Peyer's patch (tissue), 4 donors: ENCODE data around the gene CASS4.

Source experiments
- POLR2A ChIP-seq, 2 donors: fragments of 450-650 bp; IDR thresholded peaks; one replicate each; pipeline ENCODE4 v1.5.1; 2017; ENCODE audit warnings: antibody characterized with exemption in 2 of 2, mild to moderate bottlenecking in 2 of 2, moderate library complexity in 2 of 2
- TF ChIP-seq, protein P1 (sequence below), 6 experiments: fragments of 450-650 bp in 4 of 6; fragments of 200-600 bp in 2 of 6; sonication (generic) in 1 of 6; IDR thresholded peaks; one replicate each; pipeline ENCODE4 v1.5.1; 2017 to 2019; ENCODE audit warnings: antibody characterized with exemption in 6 of 6, mild to moderate bottlenecking in 3 of 6, moderate library complexity in 1 of 6

DNA sequence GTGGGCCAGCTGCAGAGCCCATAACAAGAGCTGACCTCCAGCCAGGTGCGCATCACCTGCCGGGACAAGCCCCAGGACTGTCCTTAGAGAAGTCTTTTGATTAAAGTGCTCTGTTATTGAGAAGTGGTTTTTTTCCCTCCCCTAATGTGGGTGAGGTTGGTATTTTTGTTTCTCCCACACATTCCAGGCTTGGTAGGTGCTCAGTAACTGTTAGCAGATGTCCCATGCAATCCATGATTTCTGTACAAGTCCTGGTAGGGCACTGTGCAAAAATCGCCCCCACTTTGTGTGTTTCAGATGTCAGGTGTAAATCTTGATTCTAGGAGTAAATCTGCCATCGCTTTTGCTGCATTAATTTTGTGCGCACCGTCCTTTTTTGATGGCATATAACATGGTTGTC, 48.6 kb upstream of the CASS4 start:
- TF ChIP-seq, protein P1, sequence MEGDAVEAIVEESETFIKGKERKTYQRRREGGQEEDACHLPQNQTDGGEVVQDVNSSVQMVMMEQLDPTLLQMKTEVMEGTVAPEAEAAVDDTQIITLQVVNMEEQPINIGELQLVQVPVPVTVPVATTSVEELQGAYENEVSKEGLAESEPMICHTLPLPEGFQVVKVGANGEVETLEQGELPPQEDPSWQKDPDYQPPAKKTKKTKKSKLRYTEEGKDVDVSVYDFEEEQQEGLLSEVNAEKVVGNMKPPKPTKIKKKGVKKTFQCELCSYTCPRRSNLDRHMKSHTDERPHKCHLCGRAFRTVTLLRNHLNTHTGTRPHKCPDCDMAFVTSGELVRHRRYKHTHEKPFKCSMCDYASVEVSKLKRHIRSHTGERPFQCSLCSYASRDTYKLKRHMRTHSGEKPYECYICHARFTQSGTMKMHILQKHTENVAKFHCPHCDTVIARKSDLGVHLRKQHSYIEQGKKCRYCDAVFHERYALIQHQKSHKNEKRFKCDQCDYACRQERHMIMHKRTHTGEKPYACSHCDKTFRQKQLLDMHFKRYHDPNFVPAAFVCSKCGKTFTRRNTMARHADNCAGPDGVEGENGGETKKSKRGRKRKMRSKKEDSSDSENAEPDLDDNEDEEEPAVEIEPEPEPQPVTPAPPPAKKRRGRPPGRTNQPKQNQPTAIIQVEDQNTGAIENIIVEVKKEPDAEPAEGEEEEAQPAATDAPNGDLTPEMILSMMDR (IDR thresholded peaks at IDR 0.05): no peak
- no peak for TF ChIP-seq POLR2A (IDR thresholded peaks at IDR 0.05)
